Endothelial cell of hepatic sinusoid (primary cell): Measurements from ENCODE around the gene NNAT.

Experiments used
- in situ Hi-C: cut with HindIII; loops from 2 replicates; pipeline ENCODE4 v1.10.0; 2017; ENCODE audit warnings: low sequenced_read_pairs

NNAT gene

GRCh38 chr20:37522260-37523011 is 1.4 kb downstream of the NNAT start:
- in situ Hi-C loops, result loop anchor here (5.0 to 25.0 kb wide), 2 partner anchors 80 to 260 kb away; partner anchors contain the start of gene GHRH

GRCh38 chr20:37523012-37523391 is 2.0 kb downstream of the NNAT start:
- in situ Hi-C loops, result loop anchor here (5.0 to 25.0 kb wide), 2 partner anchors 81 to 261 kb away; partner anchors contain the start of gene GHRH

- in situ Hi-C loops, result loop anchor here (5.0 to 25.0 kb wide), 2 partner anchors 82 to 262 kb away; partner anchors contain the start of gene GHRH
Observed at GRCh38 chr20:37523911-37524700, 3.1 kb downstream of the NNAT start.

DNA sequence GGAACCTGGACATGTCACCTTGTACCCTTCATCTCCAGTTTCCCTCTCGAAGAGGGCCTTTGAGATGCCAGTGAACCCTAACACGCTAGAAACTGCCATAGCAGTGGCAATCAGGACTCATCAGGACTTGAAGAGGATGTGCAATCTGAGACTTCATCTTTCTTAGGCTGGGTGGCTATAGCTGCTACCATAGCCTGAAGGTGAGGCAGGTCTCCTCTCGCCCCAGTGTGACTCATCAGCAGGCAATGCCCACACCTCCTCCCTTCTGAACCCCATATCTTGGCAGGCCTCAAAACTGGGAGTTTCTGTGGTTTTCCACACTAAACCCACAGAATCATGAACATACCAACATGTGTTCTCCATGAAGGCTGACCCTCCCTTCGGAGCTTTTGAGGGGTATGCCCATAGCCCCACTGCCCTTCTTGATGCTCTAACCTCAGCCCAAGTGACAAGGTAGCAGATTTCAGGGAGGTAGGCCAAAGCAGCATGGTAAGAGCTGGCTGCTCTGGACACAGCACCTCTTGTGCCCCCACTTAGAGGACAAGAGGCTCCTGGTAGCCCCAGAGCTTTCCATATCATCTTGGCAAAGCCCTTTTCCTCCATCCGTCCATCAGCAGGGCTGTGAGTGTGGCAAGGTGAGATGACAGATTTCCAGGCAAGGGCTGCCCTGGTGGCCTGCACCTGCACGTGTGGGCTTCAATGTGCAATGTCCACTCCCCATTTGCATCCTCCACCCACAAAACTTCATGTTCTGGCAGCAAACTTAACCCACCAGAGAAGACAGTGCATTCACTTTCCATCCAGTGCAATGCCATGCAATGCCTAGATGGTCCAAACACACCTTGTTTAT is 4.0 kb downstream of the NNAT start:
- in situ Hi-C loops, result loop anchor here (5.0 to 25.0 kb wide), 2 partner anchors 83 to 263 kb away; partner anchors contain the start of gene GHRH

DNA sequence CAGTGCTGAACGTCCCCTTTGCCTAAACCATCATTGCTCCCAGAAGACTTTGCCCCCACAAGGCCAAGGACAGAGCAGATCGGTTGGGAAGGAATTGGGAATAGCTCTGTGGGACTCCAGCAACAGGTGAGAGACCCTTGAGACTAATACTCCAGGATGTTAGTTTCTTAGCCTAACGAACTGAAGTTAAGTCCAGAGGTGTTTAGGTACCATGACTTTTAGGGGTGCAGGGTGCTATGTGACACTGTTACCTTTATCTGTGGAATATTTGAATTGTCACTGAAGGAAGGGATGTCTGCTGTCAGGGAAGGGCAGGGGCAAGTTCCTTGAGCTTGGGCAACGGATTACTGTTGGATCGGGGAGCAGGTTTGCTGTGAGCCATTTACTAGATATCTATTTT is 4.8 kb downstream of the NNAT start:
- in situ Hi-C loops, result no loop called here

DNA sequence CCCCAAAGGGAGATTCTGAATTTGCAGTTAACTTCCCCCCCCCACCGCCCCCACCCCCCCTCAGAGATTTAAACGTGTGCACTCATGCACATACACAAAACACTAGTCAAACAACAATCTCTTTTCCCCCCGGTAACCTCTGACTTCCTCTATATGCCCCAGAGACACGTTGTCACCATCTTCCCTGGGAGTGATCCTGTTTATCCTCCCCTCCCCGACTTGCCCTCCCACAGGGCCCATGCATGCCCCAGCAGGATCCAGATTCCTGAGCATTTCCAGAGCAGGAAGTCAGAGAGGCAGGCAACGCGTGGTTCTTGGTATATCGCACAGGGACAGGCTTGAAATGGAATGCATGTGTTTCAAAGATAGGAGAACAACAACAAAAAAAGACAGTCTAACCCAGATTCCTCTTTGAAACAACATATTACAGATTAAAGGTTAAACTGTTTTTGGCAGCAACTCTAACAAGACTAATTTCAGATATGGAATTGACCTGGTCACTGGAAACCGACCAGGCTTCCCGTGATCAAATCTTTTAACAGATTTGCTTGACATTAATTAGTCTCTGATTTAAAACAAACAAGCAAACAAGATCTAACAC is 5.3 kb downstream of the NNAT start:
- in situ Hi-C loops, result no loop called here

DNA sequence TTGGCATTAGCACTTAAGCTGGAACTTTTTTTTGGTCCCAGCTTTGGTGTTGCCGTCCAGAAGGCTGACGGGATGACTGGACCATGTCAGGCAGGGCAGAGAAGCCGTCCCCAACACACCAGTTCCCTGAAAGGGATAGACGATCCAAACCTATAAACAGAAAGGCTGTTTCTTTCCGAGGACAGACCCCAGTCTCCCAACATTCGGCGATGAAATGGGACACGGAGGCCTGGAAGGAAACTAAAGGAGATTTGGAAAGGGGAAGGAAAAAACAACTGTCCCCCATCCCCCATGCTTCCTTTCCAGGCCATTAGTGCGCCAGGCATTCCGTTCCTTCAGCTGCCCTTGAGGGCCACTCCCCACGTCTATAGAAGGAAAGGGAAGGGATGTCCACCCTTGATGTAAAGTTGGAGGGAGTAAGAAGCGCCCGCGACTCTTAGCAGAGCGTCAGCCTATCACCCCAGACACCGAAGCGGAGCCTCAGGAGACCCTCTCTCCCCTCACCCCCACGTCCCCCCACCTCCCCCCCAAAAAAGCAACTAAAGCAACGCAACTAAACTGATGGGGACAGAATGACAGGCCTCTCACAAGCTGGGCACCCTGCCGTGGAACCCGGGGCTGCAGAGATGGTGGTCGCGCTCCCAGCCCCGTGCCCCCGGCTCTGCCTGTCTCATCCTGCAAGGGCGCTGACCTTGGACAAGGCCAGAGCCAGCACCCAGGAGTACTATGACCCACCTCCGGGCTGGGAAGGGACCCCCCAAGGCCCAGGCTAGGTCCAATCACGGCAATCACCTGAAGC is 6.0 kb downstream of the NNAT start:
- in situ Hi-C loops, result no loop called here

GRCh38 chr20:37527638-37528445 is 6.8 kb downstream of the NNAT start, which contains the start of gene BLCAP:
Gene BLCAP (minus strand): TSS chr20:37527876. CDS start chr20:37519174, 8,702 bp downstream.
- in situ Hi-C loops, result no loop called here

GRCh38 chr20:37528446-37529213 is 7.6 kb downstream of the NNAT start:
- in situ Hi-C loops, result no loop called here

DNA sequence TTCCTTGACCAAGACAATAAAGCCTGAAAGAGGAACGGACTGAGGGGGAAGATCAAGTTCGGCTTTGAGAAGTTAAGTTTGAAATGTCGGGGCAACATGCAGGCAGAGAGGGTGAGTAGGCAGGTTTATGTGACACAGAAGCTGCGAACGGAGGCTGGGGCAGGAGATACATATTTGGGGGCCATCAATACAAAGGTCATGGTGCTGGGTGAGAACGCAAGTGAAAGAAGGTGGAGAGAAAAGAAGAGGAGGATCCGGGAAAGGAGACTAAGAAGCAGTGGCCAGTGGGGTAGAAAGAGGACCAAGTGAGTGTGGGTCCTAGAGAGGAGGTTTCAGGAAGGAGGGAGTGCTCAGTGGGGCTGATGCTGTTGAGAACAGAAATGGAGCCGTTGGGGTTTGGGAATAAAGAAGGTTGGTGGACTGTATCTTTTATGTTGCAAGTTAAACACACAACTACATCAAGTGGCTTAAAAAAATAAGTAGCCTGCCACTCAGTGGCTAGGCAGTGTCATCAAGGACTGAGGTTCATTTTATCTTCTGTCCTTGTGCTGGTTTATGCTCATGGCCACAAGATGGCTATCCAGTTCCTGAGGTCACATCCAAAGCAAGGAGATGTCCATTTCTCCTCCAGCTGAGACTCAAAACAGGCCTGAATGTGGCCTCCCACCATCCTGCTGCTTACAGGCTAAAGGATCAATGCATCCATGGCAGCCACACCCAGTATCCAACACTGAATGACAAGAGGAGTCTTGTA is 8.3 kb downstream of the NNAT start:
- in situ Hi-C loops, result no loop called here

DNA sequence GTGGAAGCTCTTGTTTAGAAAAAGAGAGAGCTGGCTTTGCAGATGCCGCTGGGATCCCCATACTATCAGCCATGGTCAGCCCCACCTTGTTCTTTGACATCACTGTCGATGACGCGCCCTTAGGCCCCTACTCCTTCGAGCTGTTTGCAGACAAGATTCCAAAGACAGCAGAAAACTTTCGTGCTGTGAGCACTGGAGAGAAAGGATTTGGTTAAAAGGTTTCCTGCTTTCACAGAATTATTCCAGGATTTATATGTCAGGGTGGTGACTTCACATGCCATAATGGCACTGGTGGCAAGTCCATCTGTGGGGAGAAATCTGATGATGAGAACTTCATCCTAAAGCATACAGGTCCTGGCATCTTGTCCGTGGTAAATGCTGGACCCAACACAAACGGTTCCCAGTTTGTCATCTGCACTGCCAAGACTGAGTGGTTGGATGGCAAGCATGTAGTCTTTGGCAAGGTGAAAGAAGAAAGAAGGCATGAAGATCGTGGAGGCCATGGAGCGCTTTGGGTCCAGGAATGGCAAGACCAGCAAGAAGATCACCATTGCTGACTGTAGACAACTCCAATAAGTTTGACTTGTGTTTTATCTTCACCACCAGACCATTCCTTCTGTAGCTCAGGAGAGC is 9.0 kb downstream of the NNAT start:
- in situ Hi-C loops, result no loop called here

- in situ Hi-C loops, result no loop called here
Observed at GRCh38 chr20:37530696-37531095, 9.6 kb downstream of the NNAT start.

- in situ Hi-C loops, result no loop called here
Observed at GRCh38 chr20:37531856-37532255, 10.8 kb downstream of the NNAT start.

- in situ Hi-C loops, result no loop called here
Observed at GRCh38 chr20:37533154-37533715, 12.2 kb downstream of the NNAT start.

- in situ Hi-C loops, result no loop called here
Observed at GRCh38 chr20:37534401-37535157, 13.5 kb downstream of the NNAT start.
